ENCODE measurements around the gene TRPV3. TPM values are rescaled to one million over a fixed set of nuclear protein-coding genes. Genes with fewer than 3 reads are reported as not detected.

The TRPV3 gene
- total RNA-seq, 2 experiments from 2014 or later = 0.72 to 0.77 TPM

DNA sequence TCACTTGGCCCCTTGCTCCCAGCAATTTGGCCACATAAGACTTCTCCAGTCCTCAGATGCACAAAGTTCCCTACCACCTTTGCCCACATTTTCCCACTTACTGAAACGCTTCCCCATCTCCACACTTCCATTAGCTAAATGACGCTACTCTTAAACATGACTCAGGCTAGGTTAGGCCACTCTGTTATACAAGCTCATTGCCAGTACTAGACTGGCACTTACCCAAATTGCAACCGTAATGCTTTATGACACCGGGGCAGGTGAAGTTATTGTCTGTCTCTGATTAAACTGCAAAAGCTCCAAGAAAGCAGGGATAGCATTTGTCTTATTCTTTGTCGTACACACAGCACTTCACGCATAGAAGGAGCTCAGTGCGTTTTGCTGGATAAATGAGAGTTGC, 52.6 kb downstream of the TRPV3 start:
- H3K9me3 Mint-ChIP-seq = no peaks in the 10 kb centered on the region
- H3K27ac Mint-ChIP-seq = no peak overlapping the region
- H3K4me1 Mint-ChIP-seq (ENCODE audit: low read depth) = no peaks in the 10 kb centered on the region
- H3K27me3 Mint-ChIP-seq (ENCODE audit: low read depth) = peaks cover 5% of the 10 kb centered on the region
- CTCF ChIA-PET = interaction anchor here (0.6 kb wide), 1 partner anchor 15 kb away, joined by 3 read pairs; no protein-coding TSS in a partner anchor
- H3K36me3 Mint-ChIP-seq (ENCODE audit: low read depth) = no peaks in the 10 kb centered on the region
- intact Hi-C loops (cut with micrococcal nuclease) = no loop called here
- no peak for DNase-seq
- no peak overlapping the region for H3K4me3 Mint-ChIP-seq

GRCh38 chr17:3503285-3503684, 54.3 kb downstream of the TRPV3 start:
- DNase-seq = no peak
- peaks cover 3% of the 10 kb centered on the region for H3K27me3 Mint-ChIP-seq (ENCODE audit: low read depth)
- no peaks in the 10 kb centered on the region for H3K36me3 Mint-ChIP-seq (ENCODE audit: low read depth)
- H3K4me3 Mint-ChIP-seq = no peak overlapping the region
- intact Hi-C loops (cut with micrococcal nuclease) = no loop called here
- no peak overlapping the region for H3K27ac Mint-ChIP-seq
- CTCF ChIA-PET = no interaction called here
- H3K9me3 Mint-ChIP-seq = no peaks in the 10 kb centered on the region
- H3K4me1 Mint-ChIP-seq (ENCODE audit: low read depth) = no peaks in the 10 kb centered on the region

DNA sequence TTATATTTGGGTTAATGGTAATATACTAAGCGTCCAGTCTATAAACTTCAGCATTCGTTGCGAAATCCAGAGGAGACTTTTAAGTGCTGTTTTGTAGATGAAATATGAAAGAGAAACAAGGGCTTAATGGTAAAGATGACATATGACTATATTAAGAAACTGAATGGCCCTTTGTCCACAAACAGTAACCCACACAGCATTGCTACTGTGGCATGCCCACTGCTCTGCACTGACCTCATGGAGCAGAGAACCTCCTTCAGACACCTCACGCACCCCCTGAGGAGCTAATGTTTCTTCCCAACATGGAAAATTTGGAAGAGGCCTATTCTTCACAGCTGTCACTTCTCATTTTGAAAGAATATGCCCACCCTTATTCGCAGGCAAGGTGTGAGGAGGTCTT, 55.1 kb downstream of the TRPV3 start:
- intact Hi-C loops (cut with micrococcal nuclease) = no loop called here
- Mint-ChIP-seq H3K36me3 (ENCODE audit: low read depth) (no peaks in the 10 kb centered on the region), H3K27me3 (ENCODE audit: low read depth) (peaks cover 2% of the 10 kb centered on the region), H3K9me3 (no peaks in the 10 kb centered on the region), H3K4me1 (ENCODE audit: low read depth) (no peaks in the 10 kb centered on the region), H3K4me3 (no peak overlapping the region), H3K27ac (no peak overlapping the region)
- no peak for DNase-seq
- CTCF ChIA-PET = no interaction called here

DNA sequence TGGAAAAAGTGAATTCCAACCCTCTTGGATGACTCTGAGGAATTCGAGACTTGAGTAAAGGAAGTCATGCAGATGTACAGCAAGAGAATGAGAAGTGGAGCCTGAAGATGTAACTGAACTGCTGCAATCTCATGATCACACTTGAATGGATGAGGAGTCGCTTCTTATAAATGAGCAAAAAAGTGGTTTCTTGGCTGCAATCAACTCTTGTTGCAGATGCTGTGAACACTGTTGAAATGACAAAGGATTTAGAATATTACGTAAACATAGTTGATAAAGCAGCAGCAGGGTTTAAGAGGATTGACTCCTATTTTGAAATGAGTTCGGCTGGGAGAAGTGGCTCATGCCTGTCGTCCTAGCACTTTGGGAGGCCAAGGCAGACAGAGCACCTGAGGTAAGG, 56.3 kb downstream of the TRPV3 start:
- Mint-ChIP-seq H3K4me3 (no peak overlapping the region), H3K36me3 (ENCODE audit: low read depth) (no peaks in the 10 kb centered on the region), H3K27ac (no peak overlapping the region), H3K9me3 (no peaks in the 10 kb centered on the region), H3K27me3 (ENCODE audit: low read depth) (no peaks in the 10 kb centered on the region), H3K4me1 (ENCODE audit: low read depth) (no peaks in the 10 kb centered on the region)
- no peak for DNase-seq
- CTCF ChIA-PET = no interaction called here
- intact Hi-C loops (cut with micrococcal nuclease) = no loop called here

- CTCF ChIA-PET = no interaction called here
- no peaks in the 10 kb centered on the region for H3K36me3 Mint-ChIP-seq (ENCODE audit: low read depth)
- H3K4me3 Mint-ChIP-seq = no peak overlapping the region
- no peak overlapping the region for H3K27ac Mint-ChIP-seq
- no peak for DNase-seq
- intact Hi-C loops (cut with micrococcal nuclease) = no loop called here
- peaks cover 3% of the 10 kb centered on the region for H3K27me3 Mint-ChIP-seq (ENCODE audit: low read depth)
- no peaks in the 10 kb centered on the region for H3K4me1 Mint-ChIP-seq (ENCODE audit: low read depth)
- peaks cover 4% of the 10 kb centered on the region for H3K9me3 Mint-ChIP-seq
Measured at GRCh38 chr17:3497101-3497500, 60.5 kb downstream of the TRPV3 start.

GRCh38 chr17:3485481-3486068, 72.0 kb downstream of the TRPV3 start:
- Mint-ChIP-seq H3K27ac (no peak overlapping the region), H3K9me3 (no peaks in the 10 kb centered on the region), H3K27me3 (ENCODE audit: low read depth) (peaks cover 11% of the 10 kb centered on the region), H3K4me1 (ENCODE audit: low read depth) (no peaks in the 10 kb centered on the region), H3K36me3 (ENCODE audit: low read depth) (no peaks in the 10 kb centered on the region), H3K4me3 (no peak overlapping the region)
- CTCF ChIA-PET = interaction anchor here (0.8 kb wide), 1 partner anchor 801 kb away, joined by 3 read pairs; no protein-coding TSS in a partner anchor
- DNase-seq = no peak
- intact Hi-C loops (cut with micrococcal nuclease) = no loop called here

DNA sequence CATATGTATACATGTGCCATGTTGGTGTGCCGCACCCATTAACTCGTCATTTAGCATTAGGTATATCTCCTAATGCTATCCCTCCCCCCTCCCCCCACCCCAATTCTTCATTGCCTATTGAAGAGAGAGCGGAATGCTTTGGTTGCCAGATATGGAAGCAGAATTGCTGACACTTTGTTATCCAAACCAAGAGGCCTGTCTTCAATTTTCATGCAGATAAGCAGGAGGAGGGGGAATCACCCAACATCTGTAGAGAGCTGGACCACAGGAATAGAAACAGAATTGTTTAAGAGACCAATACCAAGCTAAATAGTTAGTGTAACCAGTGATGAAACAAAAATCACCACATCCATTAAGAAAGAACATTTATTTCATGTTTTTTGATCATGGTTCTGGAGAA, 74.8 kb downstream of the TRPV3 start:
- no peak for DNase-seq
- CTCF ChIA-PET = no interaction called here
- Mint-ChIP-seq H3K27me3 (ENCODE audit: low read depth) (peaks cover 10% of the 10 kb centered on the region), H3K27ac (no peak overlapping the region), H3K4me1 (ENCODE audit: low read depth) (no peaks in the 10 kb centered on the region), H3K4me3 (no peak overlapping the region), H3K9me3 (no peaks in the 10 kb centered on the region), H3K36me3 (ENCODE audit: low read depth) (no peaks in the 10 kb centered on the region)
- intact Hi-C loops (cut with micrococcal nuclease) = no loop called here

- intact Hi-C loops (cut with micrococcal nuclease) = no loop called here
- CTCF ChIA-PET = no interaction called here
- Mint-ChIP-seq H3K4me1 (ENCODE audit: low read depth) (peaks cover 5% of the 10 kb centered on the region), H3K27ac (no peak overlapping the region), H3K36me3 (ENCODE audit: low read depth) (no peaks in the 10 kb centered on the region), H3K4me3 (no peak overlapping the region), H3K27me3 (ENCODE audit: low read depth) (peaks cover 3% of the 10 kb centered on the region), H3K9me3 (no peaks in the 10 kb centered on the region)
- DNase-seq = no peak
Measured at GRCh38 chr17:3479988-3480387, 77.6 kb downstream of the TRPV3 start.

DNA sequence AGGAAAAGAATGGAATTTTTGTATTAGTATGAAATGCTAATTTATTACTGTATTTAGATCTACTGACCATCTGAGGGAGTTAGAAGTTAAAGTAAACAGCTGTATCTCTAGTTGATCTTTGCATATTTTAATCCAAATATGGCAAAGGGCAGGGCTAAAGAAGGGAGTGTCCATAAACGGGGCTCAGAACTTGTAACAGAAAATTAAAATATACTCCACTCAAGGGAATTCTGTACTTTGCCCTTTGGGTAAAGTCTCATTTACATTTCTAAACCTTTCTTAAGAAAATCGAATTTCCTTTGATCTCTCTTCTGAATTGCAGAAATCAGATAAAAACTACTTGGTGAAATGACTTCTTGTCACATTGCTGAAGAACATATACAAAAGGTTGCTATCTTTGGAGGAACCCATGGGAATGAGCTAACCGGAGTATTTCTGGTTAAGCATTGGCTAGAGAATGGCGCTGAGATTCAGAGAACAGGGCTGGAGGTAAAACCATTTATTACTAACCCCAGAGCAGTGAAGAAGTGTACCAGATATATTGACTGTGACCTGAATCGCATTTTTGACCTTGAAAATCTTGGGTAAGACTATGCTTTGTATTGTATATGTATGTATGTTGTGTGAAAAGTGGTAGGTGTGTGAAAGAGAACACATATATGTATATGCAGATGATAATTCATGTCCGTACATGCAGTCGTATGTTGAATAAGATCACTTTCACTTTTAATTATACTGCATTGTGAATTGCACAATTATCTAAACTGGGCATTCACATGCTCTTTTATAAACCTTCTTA, 81.6 kb downstream of the TRPV3 start, which contains the start of gene ASPA:
TSS of gene ASPA (plus strand) at position 186 of the 799 bp plus-strand sequence. CDS start at position 349, 163 bp downstream.
- H3K9me3 Mint-ChIP-seq = no peaks in the 10 kb centered on the region
- no peak within 1 kb of the TSS for H3K27ac Mint-ChIP-seq
- intact Hi-C loops (cut with micrococcal nuclease) = no loop called here
- CTCF ChIA-PET = no interaction called here
- H3K36me3 Mint-ChIP-seq (ENCODE audit: low read depth) = no peaks in the 10 kb centered on the region
- peaks cover 3% of the 10 kb centered on the region for H3K27me3 Mint-ChIP-seq (ENCODE audit: low read depth)
- no peak for DNase-seq
- H3K4me3 Mint-ChIP-seq = peak within 1 kb of the TSS; percentile 50
- H3K4me1 Mint-ChIP-seq (ENCODE audit: low read depth) = peaks cover 5% of the 10 kb centered on the region

- intact Hi-C loops (cut with micrococcal nuclease) = no loop called here
Measured at GRCh38 chr17:3475251-3475685, 82.3 kb downstream of the TRPV3 start.

GRCh38 chr17:3474212-3474611, 83.4 kb downstream of the TRPV3 start:
- H3K4me3 Mint-ChIP-seq = no peak overlapping the region
- peaks cover 5% of the 10 kb centered on the region for H3K4me1 Mint-ChIP-seq (ENCODE audit: low read depth)
- H3K27ac Mint-ChIP-seq = no peak overlapping the region
- intact Hi-C loops (cut with micrococcal nuclease) = no loop called here
- H3K9me3 Mint-ChIP-seq = no peaks in the 10 kb centered on the region
- CTCF ChIA-PET = no interaction called here
- no peak for DNase-seq
- peaks cover 3% of the 10 kb centered on the region for H3K27me3 Mint-ChIP-seq (ENCODE audit: low read depth)
- no peaks in the 10 kb centered on the region for H3K36me3 Mint-ChIP-seq (ENCODE audit: low read depth)

More at GRCh38 chr17:3475251-3475685, 82.3 kb downstream of the TRPV3 start:
- H3K27ac Mint-ChIP-seq = no peak overlapping the region
- H3K36me3 Mint-ChIP-seq (ENCODE audit: low read depth) = no peaks in the 10 kb centered on the region
- CTCF ChIA-PET = no interaction called here
- DNase-seq = no peak
- peaks cover 3% of the 10 kb centered on the region for H3K27me3 Mint-ChIP-seq (ENCODE audit: low read depth)
- H3K4me1 Mint-ChIP-seq (ENCODE audit: low read depth) = peaks cover 5% of the 10 kb centered on the region
- H3K4me3 Mint-ChIP-seq = no peak overlapping the region
- H3K9me3 Mint-ChIP-seq = no peaks in the 10 kb centered on the region

- Mint-ChIP-seq H3K4me3 (no peak overlapping the region), H3K27ac (no peak overlapping the region), H3K9me3 (no peaks in the 10 kb centered on the region), H3K36me3 (ENCODE audit: low read depth) (no peaks in the 10 kb centered on the region), H3K4me1 (ENCODE audit: low read depth) (peaks cover 5% of the 10 kb centered on the region), H3K27me3 (ENCODE audit: low read depth) (no peaks in the 10 kb centered on the region)
- CTCF ChIA-PET = no interaction called here
- intact Hi-C loops (cut with micrococcal nuclease) = no loop called here
- no peak for DNase-seq
Measured at GRCh38 chr17:3472137-3472536, 85.5 kb downstream of the TRPV3 start.

DNA sequence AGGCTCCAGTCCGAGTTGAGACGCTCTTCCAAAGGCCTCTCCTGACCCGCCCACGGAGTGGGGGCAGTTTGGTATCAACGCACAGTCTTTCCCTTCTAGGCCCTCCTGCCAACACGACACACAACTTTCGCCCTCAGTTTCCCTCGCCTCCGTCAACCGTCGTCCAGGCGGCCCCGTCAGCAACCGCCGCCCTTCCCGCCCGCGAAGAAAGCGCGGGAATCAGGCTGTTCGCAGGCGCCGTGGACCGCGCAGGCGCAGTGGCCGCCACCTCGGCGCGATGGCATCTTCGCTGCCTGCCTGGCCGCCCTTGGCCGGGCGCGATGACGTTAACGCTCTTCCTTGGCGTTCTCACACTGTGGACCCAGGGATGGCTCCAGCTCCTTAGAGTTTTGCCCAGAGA, 86.0 kb downstream of the TRPV3 start, which contains the start of gene SPATA22:
TSS of gene SPATA22 (minus strand) at position 221 of the 400 bp plus-strand sequence. CDS start 2,494 bp downstream, outside the sequence.
- Mint-ChIP-seq H3K36me3 (ENCODE audit: low read depth) (no peaks in the 10 kb centered on the region), H3K27ac (no peak within 1 kb of the TSS), H3K9me3 (no peaks in the 10 kb centered on the region), H3K4me3 (no peak within 1 kb of the TSS), H3K27me3 (ENCODE audit: low read depth) (no peaks in the 10 kb centered on the region), H3K4me1 (ENCODE audit: low read depth) (peaks cover 5% of the 10 kb centered on the region)
- CTCF ChIA-PET = no interaction called here
- DNase-seq = no peak
- intact Hi-C loops (cut with micrococcal nuclease) = no loop called here

Measured in activated naive CD4-positive, alpha-beta T cell treated with anti-CD3 and anti-CD28 coated beads for 36 hours (primary cell).